Measurements from ENCODE around the gene TRPT1.

TRPT1 gene

DNA sequence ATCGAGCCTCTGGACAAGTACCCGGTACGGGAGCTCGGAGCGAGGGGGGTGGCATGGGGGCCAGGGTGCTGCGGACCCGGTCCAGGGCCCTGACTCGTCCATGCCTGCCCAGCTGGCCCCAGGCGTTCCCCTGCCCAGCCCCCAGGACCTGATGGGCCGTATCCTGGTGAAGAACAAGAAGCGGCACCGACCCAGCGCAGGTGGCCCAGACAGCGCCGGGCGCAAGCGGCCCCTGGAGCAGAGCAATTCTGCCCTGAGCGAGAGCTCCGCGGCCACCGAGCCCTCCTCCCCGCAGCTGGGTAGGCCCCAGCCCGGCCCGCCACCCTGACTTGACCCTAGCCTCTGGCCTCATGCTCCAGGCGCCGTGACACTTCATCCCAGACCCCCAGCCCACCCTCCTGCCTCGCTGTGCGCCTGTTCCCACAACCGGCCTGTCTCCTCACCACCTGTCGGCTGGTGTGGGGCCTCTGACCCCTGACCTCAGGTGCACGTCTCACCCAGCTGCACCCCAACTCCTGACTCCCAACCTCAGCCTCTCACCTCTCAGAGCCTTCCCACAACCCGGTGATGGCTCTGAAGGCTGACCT lies 33.1 kb upstream of the TRPT1 start:
- no peak for DNase-seq (ENCODE audit: low spot score)
- TF ChIP-seq, protein P1, sequence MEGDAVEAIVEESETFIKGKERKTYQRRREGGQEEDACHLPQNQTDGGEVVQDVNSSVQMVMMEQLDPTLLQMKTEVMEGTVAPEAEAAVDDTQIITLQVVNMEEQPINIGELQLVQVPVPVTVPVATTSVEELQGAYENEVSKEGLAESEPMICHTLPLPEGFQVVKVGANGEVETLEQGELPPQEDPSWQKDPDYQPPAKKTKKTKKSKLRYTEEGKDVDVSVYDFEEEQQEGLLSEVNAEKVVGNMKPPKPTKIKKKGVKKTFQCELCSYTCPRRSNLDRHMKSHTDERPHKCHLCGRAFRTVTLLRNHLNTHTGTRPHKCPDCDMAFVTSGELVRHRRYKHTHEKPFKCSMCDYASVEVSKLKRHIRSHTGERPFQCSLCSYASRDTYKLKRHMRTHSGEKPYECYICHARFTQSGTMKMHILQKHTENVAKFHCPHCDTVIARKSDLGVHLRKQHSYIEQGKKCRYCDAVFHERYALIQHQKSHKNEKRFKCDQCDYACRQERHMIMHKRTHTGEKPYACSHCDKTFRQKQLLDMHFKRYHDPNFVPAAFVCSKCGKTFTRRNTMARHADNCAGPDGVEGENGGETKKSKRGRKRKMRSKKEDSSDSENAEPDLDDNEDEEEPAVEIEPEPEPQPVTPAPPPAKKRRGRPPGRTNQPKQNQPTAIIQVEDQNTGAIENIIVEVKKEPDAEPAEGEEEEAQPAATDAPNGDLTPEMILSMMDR (IDR thresholded peaks at IDR 0.05; ENCODE audit: borderline replicate concordance, control extremely low read depth, extremely low read depth, insufficient read depth, missing control alignments) = no peak
- in situ Hi-C loops (cut with MboI; ENCODE audit: low sequenced_read_pairs, unreplicated experiment) = no loop called here

DNA sequence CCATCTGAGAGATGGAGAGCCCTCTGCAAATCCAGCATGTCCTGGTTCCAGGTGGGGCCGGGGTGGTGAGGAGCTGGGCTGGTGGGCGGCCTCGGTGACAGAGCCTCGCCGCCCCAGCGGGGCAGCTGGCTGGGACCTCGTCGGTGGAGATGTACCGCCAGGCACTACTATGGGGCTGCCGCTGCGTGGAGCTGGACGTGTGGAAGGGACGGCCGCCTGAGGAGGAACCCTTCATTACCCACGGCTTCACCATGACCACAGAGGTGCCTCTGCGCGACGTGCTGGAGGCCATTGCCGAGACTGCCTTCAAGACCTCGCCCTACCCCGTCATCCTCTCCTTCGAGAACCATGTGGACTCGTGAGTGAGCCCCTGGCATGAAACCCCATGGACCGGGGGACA lies 32.4 kb upstream of the TRPT1 start:
- TF ChIP-seq, protein P1 (IDR thresholded peaks at IDR 0.05; ENCODE audit: borderline replicate concordance, control extremely low read depth, extremely low read depth, insufficient read depth, missing control alignments) = no peak
- in situ Hi-C loops (cut with MboI; ENCODE audit: low sequenced_read_pairs, unreplicated experiment) = no loop called here
- no peak for DNase-seq (ENCODE audit: low spot score)

GRCh38 chr11:64256300-64256699 lies 30.3 kb upstream of the TRPT1 start:
- no peak for DNase-seq (ENCODE audit: low spot score)
- TF ChIP-seq, protein P1 (IDR thresholded peaks at IDR 0.05; ENCODE audit: borderline replicate concordance, control extremely low read depth, extremely low read depth, insufficient read depth, missing control alignments) = no peak
- in situ Hi-C loops (cut with MboI; ENCODE audit: low sequenced_read_pairs, unreplicated experiment) = no loop called here

GRCh38 chr11:64255135-64256128 lies 29.4 kb upstream of the TRPT1 start:
- no peak for DNase-seq (ENCODE audit: low spot score)
- TF ChIP-seq, protein P1 (IDR thresholded peaks at IDR 0.05; ENCODE audit: borderline replicate concordance, control extremely low read depth, extremely low read depth, insufficient read depth, missing control alignments) = no peak
- in situ Hi-C loops (cut with MboI; ENCODE audit: low sequenced_read_pairs, unreplicated experiment) = no loop called here

GRCh38 chr11:64254326-64254725 lies 28.3 kb upstream of the TRPT1 start:
- in situ Hi-C loops (cut with MboI; ENCODE audit: low sequenced_read_pairs, unreplicated experiment) = no loop called here
- TF ChIP-seq, protein P1 (IDR thresholded peaks at IDR 0.05; ENCODE audit: borderline replicate concordance, control extremely low read depth, extremely low read depth, insufficient read depth, missing control alignments) = no peak
- no peak for DNase-seq (ENCODE audit: low spot score)

DNA sequence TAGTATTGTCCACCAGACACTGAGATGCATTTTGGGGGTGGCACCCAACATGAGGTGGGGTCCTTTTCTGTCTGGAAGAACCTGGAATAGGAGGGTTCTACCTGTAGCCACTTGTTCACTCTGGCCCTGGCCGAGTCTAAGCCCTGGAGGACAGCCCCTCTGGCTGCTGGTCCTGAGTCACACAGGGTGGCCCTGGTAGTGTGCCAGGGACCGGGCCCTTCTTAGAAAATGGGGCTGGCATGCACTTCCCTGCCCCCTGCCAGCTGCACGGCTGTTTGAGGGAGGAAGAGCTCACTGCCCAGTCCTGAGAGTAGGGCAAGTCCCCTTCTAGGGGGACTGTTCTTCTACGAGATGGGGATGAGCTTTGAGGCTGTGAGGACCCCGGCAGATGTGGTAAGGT lies 27.5 kb upstream of the TRPT1 start:
- no peak for DNase-seq (ENCODE audit: low spot score)
- in situ Hi-C loops (cut with MboI; ENCODE audit: low sequenced_read_pairs, unreplicated experiment) = no loop called here
- TF ChIP-seq, protein P1 (IDR thresholded peaks at IDR 0.05; ENCODE audit: borderline replicate concordance, control extremely low read depth, extremely low read depth, insufficient read depth, missing control alignments) = no peak
